Measurements from ENCODE around the gene MTFMT. TPM values are rescaled to one million over a fixed set of nuclear protein-coding genes. Genes with fewer than 3 reads are reported as not detected.

The MTFMT gene
- total and polyA plus RNA-seq, 2 donors (not counting 1 experiment from before 2014, with no cell fraction given): 16.6 to 17.0 TPM

GRCh38 chr15:65006876-65007275, 22.6 kb downstream of the MTFMT start:
- Histone ChIP-seq H3K79me2 (ENCODE audit: control insufficient read depth, insufficient read depth, low read length) (no peaks in the 10 kb centered on the region), H3K9me3 (ENCODE audit: control insufficient read depth, insufficient read depth, low read depth, low read length) (no peaks in the 10 kb centered on the region), H3K36me3 (ENCODE audit: control insufficient read depth, insufficient read depth, low read length) (no peaks in the 10 kb centered on the region), H3K27me3 (ENCODE audit: control insufficient read depth, insufficient read depth, low read length) (no peaks in the 10 kb centered on the region), H3K27ac (ENCODE audit: insufficient read depth, low read length) (no peak overlapping the region), H2AFZ (ENCODE audit: low read length) (no peak overlapping the region), H3K4me1 (ENCODE audit: control insufficient read depth, extremely low read depth, insufficient read depth, low read length) (no peaks in the 10 kb centered on the region), H4K20me1 (ENCODE audit: control insufficient read depth, extremely low read depth, insufficient read depth, low read length) (no peaks in the 10 kb centered on the region), H3K4me3 (replicated peaks in 1 of 4; ENCODE audit: control extremely low read depth in 1 of 4, insufficient read depth in 1 of 4, low read depth in 3 of 4, low read length in 4 of 4) (no peak overlapping the region), H3K9ac (ENCODE audit: insufficient read depth, low read length) (no peak overlapping the region), H3K4me2 (ENCODE audit: extremely low read depth, insufficient read depth, low read length) (no peak overlapping the region)
- DNase-seq (ENCODE audit: low read depth in 2 of 2): no peak
- TF ChIP-seq EZH2 (IDR thresholded peaks at IDR 0.05; ENCODE audit: low read length, missing control alignments) (no peak), CTCF (conservative IDR thresholded peaks at IDR 0.05 in 1 of 2, IDR thresholded peaks at IDR 0.05 in 1 of 2; ENCODE audit: low read depth in 1 of 2, low read length in 2 of 2) (no peak)

- TF ChIP-seq CTCF (conservative IDR thresholded peaks at IDR 0.05 in 1 of 2, IDR thresholded peaks at IDR 0.05 in 1 of 2; ENCODE audit: low read depth in 1 of 2, low read length in 2 of 2) (no peak), EZH2 (IDR thresholded peaks at IDR 0.05; ENCODE audit: low read length, missing control alignments) (no peak)
- DNase-seq (ENCODE audit: low read depth in 2 of 2): no peak
- Histone ChIP-seq H2AFZ (ENCODE audit: low read length) (no peak overlapping the region), H3K9me3 (ENCODE audit: control insufficient read depth, insufficient read depth, low read depth, low read length) (no peaks in the 10 kb centered on the region), H3K4me3 (replicated peaks in 1 of 4; ENCODE audit: control extremely low read depth in 1 of 4, insufficient read depth in 1 of 4, low read depth in 3 of 4, low read length in 4 of 4) (no peak overlapping the region), H3K4me1 (ENCODE audit: control insufficient read depth, extremely low read depth, insufficient read depth, low read length) (no peaks in the 10 kb centered on the region), H3K36me3 (ENCODE audit: control insufficient read depth, insufficient read depth, low read length) (no peaks in the 10 kb centered on the region), H3K79me2 (ENCODE audit: control insufficient read depth, insufficient read depth, low read length) (no peaks in the 10 kb centered on the region), H3K27me3 (ENCODE audit: control insufficient read depth, insufficient read depth, low read length) (no peaks in the 10 kb centered on the region), H3K27ac (ENCODE audit: insufficient read depth, low read length) (no peak overlapping the region), H3K9ac (ENCODE audit: insufficient read depth, low read length) (no peak overlapping the region), H4K20me1 (ENCODE audit: control insufficient read depth, extremely low read depth, insufficient read depth, low read length) (no peaks in the 10 kb centered on the region), H3K4me2 (ENCODE audit: extremely low read depth, insufficient read depth, low read length) (no peak overlapping the region)
These were observed 24.4 kb downstream of the MTFMT start for GRCh38 chr15:65004993-65005392.

- Histone ChIP-seq H2AFZ (ENCODE audit: low read length) (no peak overlapping the region), H3K4me1 (ENCODE audit: control insufficient read depth, extremely low read depth, insufficient read depth, low read length) (no peaks in the 10 kb centered on the region), H3K9me3 (ENCODE audit: control insufficient read depth, insufficient read depth, low read depth, low read length) (no peaks in the 10 kb centered on the region), H3K27ac (ENCODE audit: insufficient read depth, low read length) (no peak overlapping the region), H3K4me3 (replicated peaks in 1 of 4; ENCODE audit: control extremely low read depth in 1 of 4, insufficient read depth in 1 of 4, low read depth in 3 of 4, low read length in 4 of 4) (no peak overlapping the region), H3K36me3 (ENCODE audit: control insufficient read depth, insufficient read depth, low read length) (no peaks in the 10 kb centered on the region), H4K20me1 (ENCODE audit: control insufficient read depth, extremely low read depth, insufficient read depth, low read length) (no peaks in the 10 kb centered on the region), H3K79me2 (ENCODE audit: control insufficient read depth, insufficient read depth, low read length) (no peaks in the 10 kb centered on the region), H3K4me2 (ENCODE audit: extremely low read depth, insufficient read depth, low read length) (no peak overlapping the region), H3K9ac (ENCODE audit: insufficient read depth, low read length) (no peak overlapping the region), H3K27me3 (ENCODE audit: control insufficient read depth, insufficient read depth, low read length) (no peaks in the 10 kb centered on the region)
- TF ChIP-seq EZH2 (IDR thresholded peaks at IDR 0.05; ENCODE audit: low read length, missing control alignments): no peak
- no peak for TF ChIP-seq CTCF (conservative IDR thresholded peaks at IDR 0.05 in 1 of 2, IDR thresholded peaks at IDR 0.05 in 1 of 2; ENCODE audit: low read depth in 1 of 2, low read length in 2 of 2)
- no peak for DNase-seq (ENCODE audit: low read depth in 2 of 2)
These were observed 31.6 kb downstream of the MTFMT start for GRCh38 chr15:64997745-64998375.

All from fibroblast of lung (primary cell).